Islet precursor cell (in vitro differentiated cells): ENCODE data around the gene PLPP6.

ENCODE experiments used
- DNase-seq: peaks from one replicate; pipeline ENCODE4 v3.0.0-alpha.2; 2018

PLPP6 gene

DNA sequence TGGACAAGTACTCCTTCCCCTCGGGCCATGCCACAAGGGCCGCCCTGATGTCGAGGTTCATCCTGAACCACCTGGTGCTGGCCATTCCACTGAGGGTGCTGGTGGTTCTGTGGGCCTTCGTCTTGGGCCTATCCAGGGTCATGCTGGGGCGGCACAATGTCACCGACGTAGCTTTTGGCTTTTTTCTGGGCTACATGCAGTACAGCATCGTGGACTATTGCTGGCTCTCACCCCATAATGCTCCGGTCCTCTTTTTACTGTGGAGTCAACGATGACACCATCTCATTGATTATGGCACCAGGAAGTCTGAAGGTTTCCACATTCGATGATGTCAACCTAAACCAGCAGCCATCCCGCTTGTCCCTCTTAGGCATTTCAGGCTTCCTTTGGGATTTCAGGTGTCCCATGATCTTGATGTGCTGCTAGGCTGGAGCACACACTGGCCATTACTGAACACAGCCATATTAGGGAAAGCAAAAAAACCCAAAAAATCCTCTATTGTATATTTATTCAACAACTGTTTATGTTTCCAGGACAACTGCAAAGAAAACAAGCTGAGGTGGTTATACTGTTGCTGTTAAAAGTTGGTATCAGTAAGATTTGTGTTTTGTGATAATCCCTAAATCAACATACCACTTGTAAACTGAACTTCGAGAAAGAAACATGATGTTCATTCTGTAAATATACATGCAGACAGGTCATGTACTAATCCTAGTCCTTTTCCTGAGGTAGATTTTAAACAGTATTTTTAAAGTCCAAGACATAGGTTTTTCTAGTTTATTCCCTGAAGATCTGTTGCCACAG, 1.1 kb downstream of the PLPP6 start:
- DNase-seq = no peak

GRCh38 chr9:4663956-4664355, 1.9 kb downstream of the PLPP6 start:
- DNase-seq = no peak

- DNase-seq = no peak
These were observed 3.3 kb downstream of the PLPP6 start for GRCh38 chr9:4665357-4665756.

DNA sequence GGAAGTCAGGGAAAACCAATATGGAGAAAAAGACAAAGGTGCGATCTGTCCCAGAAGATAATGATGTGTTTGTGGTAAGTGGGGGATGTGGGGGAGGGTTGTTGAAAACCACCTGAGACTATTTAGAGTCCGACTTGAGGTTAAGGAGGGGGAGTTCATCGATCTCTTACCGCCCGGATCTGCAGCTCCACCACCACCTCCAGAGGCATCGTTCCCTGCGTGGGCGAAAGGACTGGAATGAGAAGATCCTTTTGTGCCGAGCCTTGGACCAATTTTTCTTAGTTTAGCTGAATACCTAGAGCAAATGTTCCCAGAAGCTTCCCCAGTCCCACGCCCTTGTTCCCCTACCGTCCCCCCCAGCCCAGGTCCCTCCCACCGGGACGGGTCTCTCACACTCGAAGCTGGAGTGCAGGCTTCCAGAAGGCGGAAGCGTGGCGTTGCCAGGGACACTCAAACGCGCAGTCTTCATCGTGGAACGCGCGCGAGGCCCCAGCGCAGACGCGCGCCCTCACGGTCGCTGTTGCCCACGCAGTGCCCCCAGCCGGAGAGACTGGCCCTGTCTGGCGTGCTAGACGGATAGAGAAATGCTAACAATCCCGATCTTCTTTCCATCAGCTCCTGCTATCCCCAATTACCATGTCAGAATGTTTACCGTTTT, 4.1 kb downstream of the PLPP6 start, which contains the start of gene SPATA6L:
TSS of gene SPATA6L (minus strand) at position 439 of the 658 bp plus-strand sequence. CDS start at position 209, 230 bp downstream.
- peak; percentile 73 for DNase-seq

DNA sequence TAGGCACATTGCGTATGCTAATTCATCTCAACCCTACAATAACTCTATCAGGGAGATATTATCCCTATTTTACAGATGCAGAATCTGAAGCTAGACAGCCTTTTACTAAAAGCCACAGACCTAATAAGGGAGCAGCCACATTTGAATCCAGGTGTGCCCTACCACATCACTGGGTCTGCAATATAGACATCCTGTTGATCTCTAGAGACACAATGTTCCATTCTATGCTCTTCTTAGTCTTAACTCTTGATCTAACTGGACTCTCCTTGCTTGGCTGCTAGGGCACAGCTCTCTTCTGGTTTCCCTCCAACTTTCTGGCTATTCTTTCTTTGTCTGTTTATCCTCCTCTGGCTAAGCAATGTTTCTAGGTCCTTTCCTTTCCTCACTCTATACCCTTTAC, 5.6 kb downstream of the PLPP6 start:
- DNase-seq = no peak

DNA sequence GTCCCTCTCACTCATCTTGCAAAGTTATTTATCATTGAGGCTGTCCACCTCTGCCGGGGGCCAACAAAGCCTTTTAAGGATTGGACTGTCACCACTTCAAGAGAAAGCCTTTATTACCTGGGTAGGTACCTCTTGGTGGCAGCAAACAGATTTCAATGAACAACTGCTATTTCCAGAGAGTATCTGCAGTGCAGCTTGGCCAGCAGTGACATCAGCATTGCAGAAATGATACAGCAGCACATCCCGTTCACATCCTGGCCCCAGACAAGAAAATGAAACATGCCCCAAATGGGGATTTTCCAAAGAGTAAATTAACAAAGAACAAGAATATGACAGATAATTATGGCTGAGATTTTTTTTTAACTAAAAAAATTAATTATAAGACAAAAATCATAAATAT, 6.5 kb downstream of the PLPP6 start:
- no peak for DNase-seq

DNA sequence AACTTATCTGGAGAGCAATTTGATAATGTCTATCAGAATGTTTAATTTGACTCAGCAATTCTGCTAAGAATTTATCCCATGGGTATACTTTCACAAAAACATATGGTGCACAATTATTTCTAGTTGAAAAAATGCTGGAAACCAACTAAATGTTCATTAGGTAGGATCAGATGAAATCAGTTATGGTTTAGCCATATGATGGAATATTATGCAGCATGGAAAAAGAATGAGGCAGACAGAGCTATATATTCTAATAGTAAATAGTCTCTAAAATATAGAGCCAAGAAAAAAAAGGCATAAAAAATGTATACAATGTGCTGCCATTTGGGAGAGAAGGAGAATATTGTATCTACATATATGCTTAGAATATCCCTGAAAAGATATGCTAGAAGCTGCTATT, 7.8 kb downstream of the PLPP6 start:
- DNase-seq = no peak

- DNase-seq = no peak
These were observed 8.5 kb downstream of the PLPP6 start for GRCh38 chr9:4670591-4670990.

DNA sequence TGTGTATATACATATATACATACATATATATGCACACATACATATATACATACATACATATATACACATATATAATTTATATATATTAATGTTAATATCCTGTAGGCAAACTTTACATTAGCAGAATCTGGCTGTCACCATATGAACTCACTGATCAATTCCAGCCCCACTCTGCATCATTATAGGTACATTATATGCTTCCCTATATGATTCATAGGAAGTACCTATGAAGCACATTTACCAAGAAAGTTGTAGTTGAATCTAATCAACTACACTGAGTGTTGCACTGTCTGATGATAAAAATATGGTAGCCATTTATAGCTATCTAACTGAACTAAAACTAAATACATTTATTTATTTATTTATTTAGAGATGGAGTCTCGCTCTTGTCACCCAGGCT, 9.6 kb downstream of the PLPP6 start:
- DNase-seq = no peak

DNA sequence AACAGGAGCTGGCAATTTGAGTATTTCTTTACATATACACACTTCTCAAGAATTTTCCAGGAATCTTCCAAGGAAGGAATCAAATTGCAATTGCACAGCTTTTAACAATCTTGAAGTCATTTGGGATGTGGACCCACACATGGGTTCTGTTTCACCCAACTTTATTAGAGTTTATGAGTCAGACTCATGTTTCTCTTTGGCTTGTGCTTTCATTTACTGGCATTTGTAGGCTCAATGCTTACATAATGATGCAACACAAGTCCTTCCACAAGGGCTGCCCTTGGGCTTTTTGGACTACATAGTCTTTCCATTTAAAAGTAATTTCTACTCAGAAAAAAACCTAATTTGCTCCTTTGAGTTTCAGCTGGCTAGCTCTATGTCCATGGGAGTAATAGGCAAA, 12.7 kb downstream of the PLPP6 start:
- DNase-seq = no peak

DNA sequence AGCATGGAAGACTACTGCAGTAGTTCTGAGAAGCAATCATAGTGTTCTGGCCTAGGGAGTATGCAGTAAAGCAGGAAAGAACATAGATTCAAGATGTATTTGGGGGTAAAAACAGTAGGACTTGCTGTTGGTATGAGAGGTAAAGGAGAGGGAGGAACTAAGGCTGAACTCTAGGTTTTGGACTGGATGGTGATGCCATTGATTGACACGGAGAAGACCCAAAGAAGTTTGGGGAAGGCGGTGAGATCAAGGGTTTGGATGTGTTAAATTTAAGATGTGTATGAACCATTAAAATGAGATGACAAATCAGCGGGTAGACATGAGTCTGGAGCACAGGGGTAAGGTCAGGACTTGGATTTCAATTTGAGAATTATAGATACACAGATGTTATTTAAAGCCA, 15.3 kb downstream of the PLPP6 start:
- no peak for DNase-seq

GRCh38 chr9:4678679-4679267, 16.7 kb downstream of the PLPP6 start:
- DNase-seq = no peak

DNA sequence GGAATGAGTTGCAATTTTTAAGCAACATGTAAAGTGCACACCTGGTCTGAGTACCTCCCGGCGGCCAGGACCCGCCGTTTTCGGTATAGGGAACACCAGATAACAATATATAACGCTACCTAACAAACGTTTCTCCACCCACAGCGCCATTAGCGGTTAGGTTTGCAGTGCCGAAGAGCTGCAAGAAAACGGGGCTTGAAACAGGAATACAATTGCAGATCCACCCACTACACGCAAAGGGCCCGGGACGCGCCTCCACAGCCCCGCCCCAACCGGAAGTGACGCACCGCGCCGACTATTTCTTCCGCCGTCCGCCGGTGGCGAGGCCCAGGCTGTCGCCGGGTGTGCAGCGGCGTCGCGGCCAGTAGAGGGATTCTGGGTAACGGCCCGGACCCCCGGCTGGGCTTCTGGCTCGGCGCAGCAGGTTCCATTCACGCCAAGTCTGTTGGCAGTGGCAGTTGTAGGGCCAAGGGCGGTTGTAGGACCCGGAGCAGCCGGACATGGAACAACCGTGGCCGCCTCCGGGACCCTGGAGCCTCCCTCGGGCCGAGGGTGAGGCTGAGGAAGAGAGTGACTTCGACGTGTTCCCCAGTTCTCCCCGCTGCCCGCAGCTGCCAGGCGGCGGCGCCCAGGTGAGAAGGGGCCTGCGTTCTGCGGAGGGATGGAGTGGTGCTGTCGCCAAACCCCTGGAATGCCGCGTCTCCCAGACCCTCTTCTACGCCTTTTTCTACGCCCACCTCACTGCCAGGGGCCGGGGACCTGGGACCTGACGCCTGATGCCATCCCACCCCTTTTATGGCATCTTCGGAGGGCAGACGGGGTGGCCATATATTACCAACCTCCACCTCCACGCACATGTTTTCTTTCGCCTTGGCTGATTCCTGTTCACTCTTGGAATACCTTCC, 17.4 kb downstream of the PLPP6 start, which contains the start of gene CDC37L1:
TSS of gene CDC37L1 (plus strand) at position 302 of the 905 bp plus-strand sequence. CDS start at position 501, 199 bp downstream.
- DNase-seq = peak; percentile 99

- DNase-seq = no peak
These were observed 18.1 kb downstream of the PLPP6 start for GRCh38 chr9:4680173-4680525.

DNA sequence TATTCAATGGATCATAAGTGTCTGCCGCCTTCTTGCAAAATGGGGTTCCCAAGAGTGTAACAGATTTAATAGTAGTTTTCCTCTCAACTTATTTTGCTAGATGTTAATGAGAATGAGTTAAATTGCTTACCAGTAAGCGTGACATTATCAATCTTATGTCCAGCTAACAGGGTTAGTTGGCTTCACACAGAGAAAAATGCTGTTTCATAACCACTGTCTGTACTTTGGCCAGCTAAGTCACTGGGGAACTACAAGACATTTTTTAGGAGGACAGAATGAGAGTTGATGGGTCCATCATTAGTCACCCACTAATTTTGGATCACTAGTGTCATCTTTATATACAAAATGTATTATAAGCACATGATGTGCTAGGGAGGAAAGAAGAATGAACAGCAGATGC, 18.7 kb downstream of the PLPP6 start:
- DNase-seq = no peak

DNA sequence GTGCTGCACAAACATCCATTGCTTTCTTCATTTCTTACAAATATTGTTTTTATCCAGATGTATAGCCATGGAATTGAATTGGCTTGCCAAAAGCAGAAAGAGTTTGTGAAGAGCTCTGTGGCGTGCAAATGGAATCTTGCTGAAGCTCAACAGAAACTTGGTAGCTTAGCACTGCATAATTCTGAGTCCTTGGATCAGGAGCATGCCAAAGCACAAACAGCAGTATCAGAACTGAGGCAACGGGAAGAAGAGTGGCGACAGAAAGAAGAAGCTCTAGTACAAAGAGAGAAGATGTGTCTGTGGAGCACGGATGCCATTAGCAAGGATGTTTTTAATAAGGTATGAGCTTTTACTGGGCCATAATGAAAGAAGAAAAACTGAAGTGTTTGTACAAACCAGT, 22.7 kb downstream of the PLPP6 start:
- DNase-seq = no peak

DNA sequence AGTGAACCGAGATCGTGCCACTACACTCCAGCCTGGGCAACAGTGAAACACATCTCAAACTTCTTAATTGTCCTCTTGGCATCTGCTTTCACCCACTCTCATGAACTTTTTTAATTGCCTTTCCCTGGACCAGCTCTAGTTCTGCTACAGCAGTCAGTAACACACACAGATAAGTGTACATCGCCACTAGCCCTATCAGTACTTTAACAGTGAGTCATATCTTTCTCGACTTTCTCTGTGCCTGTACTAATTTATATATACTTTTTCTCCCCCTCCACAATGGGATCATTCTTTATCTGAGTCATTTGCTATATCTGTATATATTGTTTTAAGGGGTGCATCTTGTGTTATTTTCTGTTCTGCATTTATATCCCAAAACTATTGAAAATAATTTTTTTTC, 24.0 kb downstream of the PLPP6 start:
- DNase-seq = no peak

DNA sequence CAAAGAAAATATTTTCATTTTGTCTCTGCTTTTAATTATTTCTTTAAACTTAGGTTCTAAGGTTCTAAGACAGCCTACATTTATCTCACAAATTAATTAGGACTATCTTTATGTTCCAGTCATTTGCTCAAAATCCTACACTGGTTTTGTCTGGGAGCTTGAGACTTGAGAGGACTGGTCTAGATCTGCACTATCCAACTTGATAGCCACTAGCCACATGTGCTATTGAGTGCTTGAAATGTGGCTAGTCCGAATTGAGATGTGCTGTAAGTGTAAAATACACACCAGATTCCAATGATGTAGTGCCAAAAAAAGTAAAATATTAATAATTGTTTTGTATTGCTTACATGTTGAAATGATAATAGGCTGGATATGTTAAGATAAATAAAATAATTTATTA, 24.5 kb downstream of the PLPP6 start:
- DNase-seq = no peak

DNA sequence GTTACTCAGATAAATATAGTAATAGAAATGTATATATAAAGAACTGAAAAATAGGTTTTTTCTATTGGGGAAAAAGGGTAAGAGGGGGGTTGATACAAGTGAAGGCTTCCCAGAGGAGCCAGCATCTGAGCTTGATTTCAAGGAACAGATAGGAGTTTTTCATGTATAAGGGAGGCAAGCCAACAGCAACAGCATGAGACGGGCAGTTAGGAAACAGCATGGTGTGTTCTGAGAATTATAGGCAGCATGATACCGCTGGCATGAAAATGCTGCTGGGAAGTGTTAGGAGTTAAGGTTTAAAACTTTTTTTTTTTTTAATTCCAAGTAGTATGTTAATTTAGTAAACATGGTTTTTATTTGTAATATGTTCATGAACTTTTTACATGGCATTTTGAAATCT, 26.9 kb downstream of the PLPP6 start:
- DNase-seq = no peak

DNA sequence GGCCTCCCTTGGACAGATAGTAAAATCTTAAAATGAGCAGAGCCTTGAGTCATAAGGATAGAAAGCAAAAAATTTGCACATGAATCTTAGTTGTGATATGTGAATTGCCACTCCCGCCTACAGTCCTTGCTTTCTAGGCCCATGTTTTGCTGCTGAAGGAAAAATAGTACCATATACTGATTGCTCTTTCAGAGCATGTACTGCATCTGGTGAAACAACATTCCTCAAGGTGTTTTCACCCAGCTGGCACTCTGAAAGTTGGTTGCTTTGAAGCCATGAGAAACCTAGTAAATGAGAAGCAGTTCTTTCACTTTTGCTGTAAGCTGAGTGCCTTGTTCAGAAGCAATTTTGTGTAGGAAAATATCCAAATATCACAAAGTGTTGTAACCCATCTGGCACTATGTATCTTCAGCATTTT, 27.6 kb downstream of the PLPP6 start:
- DNase-seq = no peak

- DNase-seq = no peak
These were observed 28.1 kb downstream of the PLPP6 start for GRCh38 chr9:4690144-4690543.

GRCh38 chr9:4691795-4692194, 29.7 kb downstream of the PLPP6 start:
- no peak for DNase-seq

DNA sequence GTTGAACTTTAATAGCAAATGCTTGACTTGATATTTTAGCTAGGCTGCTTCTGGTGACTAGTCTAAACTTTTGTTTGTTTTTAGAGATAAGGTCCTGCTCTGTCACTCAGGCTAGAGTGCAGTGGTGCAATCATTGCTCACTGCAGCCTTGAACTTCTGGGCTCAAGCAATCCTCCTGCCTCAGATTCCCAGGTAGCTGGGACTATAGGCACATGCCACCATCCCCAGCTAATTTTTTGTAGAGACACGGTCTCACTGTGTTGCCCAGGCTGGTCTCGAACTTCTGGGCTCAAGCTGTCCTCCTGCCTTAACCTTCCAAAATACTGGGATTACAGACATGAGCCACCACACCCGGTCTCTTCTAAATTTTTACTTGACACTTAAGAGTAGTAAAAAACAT, 38.0 kb downstream of the PLPP6 start:
- no peak for DNase-seq
